GM18526 (cell line): Measurements from ENCODE around the gene CALCB.

ENCODE experiments used
- POLR2A ChIP-seq: IDR thresholded peaks from 3 replicates; pipeline ENCODE4 v1.6.1; 2011; ENCODE audit not compliant: insufficient read length; ENCODE audit errors: extremely low read depth

CALCB gene

GRCh38 chr11:15071556-15072255 lies 1.7 kb upstream of the CALCB start:
- TF ChIP-seq POLR2A: no peak

DNA sequence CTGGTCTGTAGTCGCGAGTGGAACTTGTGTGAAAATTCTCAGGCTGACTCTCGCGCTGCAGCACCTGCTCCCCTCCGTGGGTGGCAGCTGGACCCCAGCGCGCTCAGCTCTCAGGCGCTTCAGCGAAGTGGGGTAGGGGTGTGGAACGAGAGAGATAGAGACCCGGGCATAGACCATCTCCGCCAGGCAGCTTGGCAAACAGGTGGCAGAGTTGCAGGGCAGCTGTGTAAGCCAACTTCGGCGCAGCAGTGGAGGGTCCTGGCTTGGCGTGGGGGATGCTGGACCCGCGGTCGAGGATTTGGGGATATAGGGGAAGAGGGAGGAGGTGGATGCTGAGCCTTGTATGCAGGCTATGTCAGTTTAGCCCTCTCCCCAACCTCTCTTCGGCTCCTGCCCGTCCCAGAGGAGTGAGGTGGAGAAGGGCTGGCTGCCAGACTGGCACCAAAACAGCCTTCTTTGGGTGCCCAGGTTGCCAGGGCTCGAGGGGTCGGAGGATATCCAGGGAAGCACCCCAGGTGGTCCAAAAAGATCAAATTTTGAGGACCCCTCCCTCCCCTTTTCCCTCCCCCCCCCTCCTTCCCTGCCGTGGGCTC lies 746 bp upstream of the CALCB start:
- TF ChIP-seq POLR2A: no peak

GRCh38 chr11:15074206-15075161 lies 1.1 kb downstream of the CALCB start:
- TF ChIP-seq POLR2A: no peak

DNA sequence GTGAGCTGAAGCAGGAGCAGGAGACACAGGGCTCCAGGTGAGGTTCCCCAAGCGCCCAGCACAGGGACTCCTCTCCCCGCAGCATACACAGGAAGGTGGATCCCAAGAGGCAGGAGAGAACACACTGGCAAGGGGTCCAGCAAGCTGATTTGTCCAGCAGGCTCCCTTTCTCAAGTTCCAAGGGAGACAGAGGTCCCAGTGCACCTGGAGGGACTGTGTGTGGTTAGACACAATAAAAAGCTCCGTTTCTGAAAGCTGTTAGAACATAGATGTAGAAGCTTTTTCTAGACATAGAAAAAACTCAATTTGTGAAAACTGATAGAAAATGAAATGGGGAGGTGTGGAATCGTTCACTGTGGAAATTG lies 1.8 kb downstream of the CALCB start:
- TF ChIP-seq POLR2A: no peak

DNA sequence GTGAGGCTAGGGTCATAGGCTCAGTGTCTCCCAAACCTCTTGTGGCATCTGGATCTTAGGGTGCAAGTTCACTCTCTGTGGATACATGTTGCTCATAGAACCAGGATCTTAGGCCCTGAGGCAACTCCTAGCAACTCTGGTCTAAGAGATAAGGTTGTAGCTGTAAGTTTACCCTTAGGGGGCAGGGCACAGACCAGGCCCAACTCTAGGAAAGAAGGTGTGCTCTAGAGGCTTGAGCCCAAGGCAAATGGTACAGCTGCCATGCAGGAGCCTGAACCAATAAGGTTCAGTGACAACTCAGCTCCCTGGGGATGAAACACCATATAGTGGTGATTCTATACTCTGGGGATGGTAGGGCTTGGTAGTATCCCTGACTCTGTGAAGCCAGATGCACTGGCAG lies 17.8 kb downstream of the CALCB start:
- TF ChIP-seq POLR2A: no peak

DNA sequence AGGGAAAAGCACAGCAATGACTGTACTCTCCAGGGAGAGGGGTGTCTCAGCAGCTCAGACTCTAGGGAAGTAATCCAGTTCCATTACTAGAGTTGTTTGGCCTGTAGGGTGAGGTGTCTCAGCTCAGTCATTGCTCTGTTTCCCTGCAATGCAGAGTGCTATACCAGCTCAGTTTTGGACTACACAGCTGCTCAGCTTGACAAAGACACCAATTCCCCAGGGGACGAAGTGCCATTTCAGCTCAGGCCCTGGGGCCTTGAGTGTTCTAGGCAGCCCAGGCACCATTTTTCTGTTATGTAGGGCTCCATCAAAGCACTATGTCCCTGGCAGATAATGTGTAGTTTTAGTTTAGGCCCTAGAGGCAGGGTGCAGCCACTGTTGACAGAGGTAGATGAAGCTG lies 18.2 kb downstream of the CALCB start:
- TF ChIP-seq POLR2A: no peak

DNA sequence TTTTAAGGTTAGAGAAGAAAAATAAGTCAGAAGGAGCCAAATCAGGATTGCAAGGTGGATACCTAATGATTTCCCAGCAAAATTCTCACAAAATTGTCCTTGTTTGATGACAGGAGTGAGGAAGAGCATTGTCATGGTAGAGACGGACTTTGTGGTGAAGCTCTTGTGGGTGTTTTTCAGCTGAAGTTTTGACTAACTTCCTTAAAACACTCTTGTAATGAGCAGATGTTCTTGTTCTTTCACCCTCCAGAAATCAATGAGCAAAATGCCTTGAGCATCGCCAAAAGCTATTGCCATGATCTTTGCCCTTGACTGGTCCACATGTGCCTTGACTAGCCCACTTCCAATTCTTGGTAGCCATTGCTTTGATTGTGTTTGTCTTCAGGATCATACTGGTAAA lies 20.0 kb downstream of the CALCB start:
- TF ChIP-seq POLR2A: no peak

GRCh38 chr11:15095736-15096228 lies 22.4 kb downstream of the CALCB start:
- TF ChIP-seq POLR2A: no peak

- TF ChIP-seq POLR2A: no peak
Observed at GRCh38 chr11:15097411-15097810, 24.0 kb downstream of the CALCB start.

DNA sequence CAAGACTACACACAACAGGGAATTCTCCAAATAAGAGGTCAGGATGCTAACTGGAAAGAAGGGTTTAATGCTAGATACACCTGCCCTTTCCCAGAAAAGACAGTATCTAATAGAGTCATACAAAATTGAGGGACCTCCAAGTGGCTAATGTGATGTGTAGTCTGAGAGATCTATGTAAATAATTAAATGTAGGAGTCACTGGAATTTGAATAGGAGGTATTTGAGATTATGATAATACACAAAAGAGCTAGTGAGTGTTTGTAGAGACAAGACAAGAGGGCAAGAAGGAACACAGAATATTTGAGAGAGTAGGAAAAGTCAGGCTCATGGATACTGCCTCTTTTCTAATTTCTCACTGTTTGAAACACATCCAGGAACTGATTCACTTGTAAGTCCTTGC lies 25.9 kb downstream of the CALCB start:
- TF ChIP-seq POLR2A: no peak

DNA sequence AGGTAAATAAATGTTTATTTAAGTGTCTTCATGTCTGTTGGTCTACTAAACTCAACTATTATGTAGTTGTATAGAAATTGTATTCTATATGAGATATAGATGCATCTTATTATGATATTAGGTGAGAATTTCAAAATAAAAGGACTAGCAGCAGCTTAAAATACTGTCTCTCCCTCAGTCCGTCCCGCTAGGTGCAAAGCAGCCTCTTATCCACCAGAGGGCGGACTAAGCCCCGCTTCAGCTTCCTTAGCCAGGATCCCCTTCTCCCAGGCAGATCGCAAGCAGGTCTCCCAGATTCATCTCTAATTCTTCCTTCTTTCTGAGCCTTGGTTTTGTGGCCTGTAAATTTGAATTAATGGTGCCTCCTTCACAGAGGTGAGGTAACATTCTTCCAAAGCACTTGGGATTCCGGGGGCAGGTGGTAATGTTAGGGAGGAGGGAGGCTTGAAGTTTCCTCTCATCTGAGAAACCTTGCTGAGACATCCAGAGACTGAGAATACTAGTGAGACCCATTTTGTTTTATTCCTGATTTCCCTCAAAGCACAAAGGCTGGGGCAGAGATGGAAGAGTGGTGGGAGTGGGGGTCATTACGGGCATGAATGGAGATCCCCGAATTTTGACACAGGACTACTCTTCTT lies 27.8 kb downstream of the CALCB start:
- no peak for TF ChIP-seq POLR2A

DNA sequence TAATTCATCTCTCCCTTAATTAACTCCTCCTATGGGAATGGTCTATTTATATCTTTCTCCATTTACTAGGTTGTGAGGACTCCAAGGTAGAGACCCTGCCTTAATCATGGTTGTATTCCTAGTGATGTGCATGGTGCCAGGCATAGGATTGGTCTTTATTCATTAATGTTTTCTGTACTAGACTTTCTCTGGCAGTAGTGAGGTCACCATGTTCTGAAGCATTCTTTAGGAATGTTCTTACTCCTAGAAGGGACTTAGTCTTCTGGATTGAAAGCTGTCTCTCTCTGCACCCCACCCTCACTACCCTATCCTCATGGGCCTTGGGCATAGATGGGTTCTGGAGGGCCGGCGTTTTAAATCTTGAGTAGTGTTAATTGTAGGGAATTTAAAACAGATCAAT lies 30.8 kb downstream of the CALCB start:
- no peak for TF ChIP-seq POLR2A

GRCh38 chr11:15106201-15106965 lies 33.0 kb downstream of the CALCB start:
- no peak for TF ChIP-seq POLR2A

DNA sequence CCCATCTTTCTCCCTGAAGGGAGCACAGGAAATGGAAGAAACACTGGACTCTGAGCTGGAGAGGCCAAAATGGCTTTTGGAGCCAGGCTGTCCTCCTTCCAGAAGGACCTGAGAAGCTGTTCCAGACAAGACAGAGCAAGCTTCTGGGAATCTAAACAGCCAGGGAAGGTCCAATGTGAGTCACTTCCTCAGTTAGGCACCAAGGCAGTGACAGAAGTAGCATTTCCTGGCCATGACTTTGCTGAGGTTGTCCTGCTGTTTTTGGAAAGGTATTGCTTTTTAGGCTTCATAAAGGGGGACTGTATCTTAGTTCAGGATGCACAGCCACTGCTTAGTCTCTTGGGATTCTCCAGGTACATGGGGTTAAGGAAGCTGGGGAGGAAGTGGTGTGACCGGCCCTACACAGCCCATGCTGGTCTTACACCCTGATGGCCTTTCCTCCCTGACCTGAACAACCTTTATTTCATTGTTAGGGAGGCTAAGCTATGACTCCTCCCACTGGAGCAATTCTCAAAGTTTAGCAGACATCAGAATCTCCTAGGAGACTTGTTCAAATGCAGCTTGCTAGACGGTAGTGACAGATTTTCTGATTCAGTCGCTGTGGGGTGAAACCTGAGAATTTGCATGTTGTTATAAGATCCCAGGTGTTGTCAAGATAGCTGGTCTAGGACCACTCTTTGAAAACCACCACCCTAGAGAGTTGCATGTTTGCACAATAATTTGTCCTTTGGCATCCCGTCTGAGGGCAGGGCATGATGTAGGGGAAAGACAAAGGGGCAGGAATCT lies 34.5 kb downstream of the CALCB start:
- no peak for TF ChIP-seq POLR2A
